T-cell (primary cell): ENCODE measurements around the gene TMEM214. TPM values are rescaled to one million over a fixed set of nuclear protein-coding genes. Genes with fewer than 3 reads are reported as not detected.
A peak's percentile ranks its signal among the peaks of the same experiment; 100 is the strongest.

Source experiments
- ATAC-seq, 4 experiments: fragments of 200-7000 bp in 3 of 4; fragments of 150-1000 bp in 1 of 4; cut with Tn5 transposase; replicated peaks in 1 of 4; 1 replicate in 3 of 4; 2 replicates in 1 of 4; pipeline ENCODE4 v1.10.0; 2021; ENCODE audit warnings: moderate library complexity in 3 of 4, mild to moderate bottlenecking in 2 of 4, moderate number of reproducible peaks in 1 of 4
- CTCF ChIA-PET, 2 donors: fragments of 300-600 bp; sonication (Branson Sonifier 250); formaldehyde crosslinking; loops; one replicate each; lab custom pipeline; 2022; ENCODE audit warnings: antibody characterized with exemption in 2 of 2; lab: Charles Lee
- POLR2A ChIA-PET, 2 donors: fragments of 300-600 bp; sonication (Branson Sonifier 250); formaldehyde crosslinking; loops; one replicate each; lab custom pipeline; 2022; ENCODE audit warnings: antibody characterized with exemption in 2 of 2; lab: Charles Lee
- DNase-seq, 35 experiments: peaks; one replicate each; pipeline versions ENCODE4 v3.0.0 to v3.0.0-alpha.2; 2013 to 2023
- H3K27ac ChIP-seq: one replicate; pipeline ENCODE4 v1.5.1; 2013; ENCODE audit warnings: low read length
- H3K27me3 ChIP-seq, 2 experiments: replicated peaks in 1 of 2; 1 replicate in 1 of 2; 2 replicates in 1 of 2; pipeline versions ENCODE4 v1.6.1 to v1.7.0; 2013; ENCODE audit warnings: low read length in 1 of 2, mixed read lengths in 1 of 2; ENCODE audit not compliant: control insufficient read depth in 2 of 2, insufficient read depth in 2 of 2; ENCODE audit errors: extremely low read depth in 1 of 2
- H3K36me3 ChIP-seq, 2 donors: 1 replicate in 1 of 2; 2 replicates in 1 of 2; pipeline versions ENCODE4 v1.6.1 to v1.7.0; 2013; ENCODE audit warnings: low read length in 1 of 2; ENCODE audit not compliant: control insufficient read depth in 2 of 2, insufficient read depth in 1 of 2; ENCODE audit errors: extremely low read depth in 1 of 2
- H3K4me1 ChIP-seq, 2 experiments: 1 replicate in 1 of 2; 2 replicates in 1 of 2; pipeline versions ENCODE4 v1.6.1 to v1.7.0; 2013; ENCODE audit warnings: low read length in 2 of 2, mixed read lengths in 1 of 2; ENCODE audit not compliant: insufficient read depth in 2 of 2, control insufficient read depth in 1 of 2; ENCODE audit errors: extremely low read depth in 1 of 2
- H3K4me3 ChIP-seq, 2 donors: 1 replicate in 1 of 2; 2 replicates in 1 of 2; pipeline versions ENCODE4 v1.5.1 to v1.7.0; 2013; ENCODE audit warnings: mild to moderate bottlenecking in 2 of 2, low read length in 1 of 2, moderate library complexity in 1 of 2; ENCODE audit not compliant: control insufficient read depth in 1 of 2; ENCODE audit errors: extremely low read depth in 1 of 2
- H3K9me3 ChIP-seq: 2 replicates; pipeline ENCODE4 v1.7.0; 2013
- H3K27ac Mint-ChIP-seq, 2 donors: one replicate each; pipeline ENCODE4 v1.8.0; 2020 to 2021; ENCODE audit warnings: mild to moderate bottlenecking in 2 of 2, mixed read lengths in 2 of 2
- H3K27me3 Mint-ChIP-seq, 2 donors: one replicate each; pipeline ENCODE4 v1.8.0; 2021 to 2022; ENCODE audit warnings: mixed read lengths in 2 of 2
- H3K36me3 Mint-ChIP-seq: one replicate; pipeline ENCODE4 v1.8.0; 2021; ENCODE audit warnings: mixed read lengths
- H3K4me1 Mint-ChIP-seq, 3 donors: one replicate each; pipeline ENCODE4 v1.8.0; 2020 to 2022; ENCODE audit warnings: mixed read lengths in 3 of 3, mild to moderate bottlenecking in 1 of 3
- H3K4me3 Mint-ChIP-seq, 3 donors: one replicate each; pipeline ENCODE4 v1.8.0; 2020 to 2022; ENCODE audit warnings: mild to moderate bottlenecking in 3 of 3, mixed read lengths in 3 of 3, moderate library complexity in 3 of 3
- H3K9me3 Mint-ChIP-seq, 3 donors: one replicate each; pipeline ENCODE4 v1.8.0; 2020 to 2022; ENCODE audit warnings: mixed read lengths in 3 of 3
- WGBS: methylation state at CpG from one replicate; pipeline ENCODE4 v1.1.5; 2013; ENCODE audit warnings: missing lambda C conversion rate; ENCODE audit not compliant: insufficient coverage; 5-methylcytosine and 5-hydroxymethylcytosine counted together
- total RNA-seq, 35 experiments: library from RNA in 6 of 35; stranded (reverse) in 6 of 35; fragments of 120-200 nt in 1 of 35; gene quantifications; one replicate each; pipeline versions ENCODE4 v1.2.1 to v1.2.4 and lab custom pipeline; 2013 to 2026

TMEM214 gene
- total RNA-seq, 5 donors from 2014 or later (not counting 1 experiment from before 2014, with no cell fraction given): 37.6 to 84.5 (median 71.6) TPM

DNA sequence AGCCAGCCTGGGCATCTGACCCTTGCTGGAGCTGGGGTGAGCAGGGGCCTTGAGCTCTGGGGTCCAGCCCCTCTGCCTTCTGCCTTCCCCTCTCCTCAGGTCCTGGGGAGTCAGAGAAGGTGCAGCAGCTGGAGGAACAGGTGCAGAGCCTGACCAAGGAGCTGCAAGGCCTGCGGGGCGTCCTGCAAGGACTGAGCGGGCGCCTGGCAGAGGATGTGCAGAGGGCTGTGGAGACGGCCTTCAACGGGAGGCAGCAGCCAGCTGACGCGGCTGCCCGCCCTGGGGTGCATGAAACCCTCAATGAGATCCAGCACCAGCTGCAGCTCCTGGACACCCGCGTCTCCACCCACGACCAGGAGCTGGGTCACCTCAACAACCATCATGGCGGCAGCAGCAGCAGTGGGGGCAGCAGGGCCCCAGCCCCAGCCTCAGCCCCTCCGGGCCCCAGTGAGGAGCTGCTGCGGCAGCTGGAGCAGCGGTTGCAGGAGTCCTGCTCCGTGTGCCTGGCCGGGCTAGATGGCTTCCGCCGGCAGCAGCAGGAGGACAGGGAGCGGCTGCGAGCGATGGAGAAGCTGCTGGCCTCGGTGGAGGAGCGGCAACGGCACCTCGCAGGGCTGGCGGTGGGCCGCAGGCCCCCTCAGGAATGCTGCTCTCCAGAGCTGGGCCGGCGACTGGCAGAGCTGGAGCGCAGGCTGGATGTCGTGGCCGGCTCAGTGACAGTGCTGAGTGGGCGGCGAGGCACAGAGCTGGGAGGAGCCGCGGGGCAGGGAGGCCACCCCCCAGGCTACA lies 49.4 kb downstream of the TMEM214 start:
- Mint-ChIP-seq H3K27ac (peak overlapping the region; percentile 99 to 100), H3K36me3 (no peaks in the 10 kb centered on the region), H3K27me3 (no peaks in the 10 kb centered on the region), H3K4me1 (peaks cover 28 to 37% (median 28%) of the 10 kb centered on the region in 3 donors), H3K9me3 (no peaks in the 10 kb centered on the region), H3K4me3 (peak overlapping the region in 1 of 3 donors; percentile 73)
- DNase-seq (no peak), ATAC-seq (no peak)
- Histone ChIP-seq H3K27ac (peak overlapping the region; percentile 80), H3K36me3 (no peaks in the 10 kb centered on the region), H3K27me3 (no peaks in the 10 kb centered on the region), H3K4me3 (no peak overlapping the region), H3K4me1 (peaks cover 7 to 52% of the 10 kb centered on the region in 2 experiments), H3K9me3 (no peaks in the 10 kb centered on the region)
- ChIA-PET POLR2A (interaction anchor here (0.6 kb wide), 2 partner anchors 14 to 71 kb away, joined by 3 to 14 read pairs; no protein-coding TSS in a partner anchor), CTCF (interaction anchor here in 1 of 2 donors (0.7 to 1.6 kb wide), 2 partner anchors 10 to 52 kb away, joined by 4 to 9 read pairs; partner anchors contain the start of genes OST4 and PREB)
- 95% methylated on average over 38 of the region's 38 CpGs for WGBS

DNA sequence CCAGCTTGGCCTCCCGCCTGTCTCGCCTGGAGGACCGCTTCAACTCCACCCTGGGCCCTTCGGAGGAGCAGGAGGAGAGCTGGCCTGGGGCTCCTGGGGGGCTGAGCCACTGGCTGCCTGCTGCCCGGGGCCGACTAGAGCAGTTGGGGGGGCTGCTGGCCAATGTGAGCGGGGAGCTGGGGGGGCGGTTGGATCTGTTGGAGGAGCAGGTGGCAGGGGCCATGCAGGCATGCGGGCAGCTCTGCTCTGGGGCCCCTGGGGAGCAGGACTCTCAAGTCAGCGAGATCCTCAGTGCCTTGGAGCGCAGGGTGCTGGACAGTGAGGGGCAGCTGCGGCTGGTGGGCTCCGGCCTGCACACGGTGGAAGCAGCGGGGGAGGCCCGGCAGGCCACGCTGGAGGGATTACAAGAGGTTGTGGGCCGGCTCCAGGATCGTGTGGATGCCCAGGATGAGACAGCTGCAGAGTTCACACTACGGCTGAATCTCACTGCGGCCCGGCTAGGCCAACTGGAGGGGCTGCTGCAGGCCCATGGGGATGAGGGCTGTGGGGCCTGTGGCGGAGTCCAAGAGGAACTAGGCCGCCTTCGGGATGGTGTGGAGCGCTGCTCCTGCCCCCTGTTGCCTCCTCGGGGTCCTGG lies 50.1 kb downstream of the TMEM214 start:
- WGBS: 92% methylated on average over 26 of the region's 27 CpGs
- Mint-ChIP-seq H3K4me3 (no peak overlapping the region), H3K9me3 (no peaks in the 10 kb centered on the region), H3K27me3 (no peaks in the 10 kb centered on the region), H3K27ac (no peak overlapping the region), H3K36me3 (no peaks in the 10 kb centered on the region), H3K4me1 (peaks cover 33 to 37% (median 35%) of the 10 kb centered on the region in 3 donors)
- ChIA-PET CTCF (no interaction called here), POLR2A (interaction anchor here in 1 of 2 donors (0.5 kb wide), 1 partner anchor 107 kb away, joined by 3 read pairs; no protein-coding TSS in a partner anchor)
- H3K36me3 ChIP-seq: no peaks in the 10 kb centered on the region
- DNase-seq (no peak), ATAC-seq (no peak)
- peaks cover 9 to 54% of the 10 kb centered on the region in 2 experiments for H3K4me1 ChIP-seq
- no peaks in the 10 kb centered on the region for H3K27me3 ChIP-seq
- H3K4me3 ChIP-seq: no peak overlapping the region
- no peaks in the 10 kb centered on the region for H3K9me3 ChIP-seq
- H3K27ac ChIP-seq: no peak overlapping the region

DNA sequence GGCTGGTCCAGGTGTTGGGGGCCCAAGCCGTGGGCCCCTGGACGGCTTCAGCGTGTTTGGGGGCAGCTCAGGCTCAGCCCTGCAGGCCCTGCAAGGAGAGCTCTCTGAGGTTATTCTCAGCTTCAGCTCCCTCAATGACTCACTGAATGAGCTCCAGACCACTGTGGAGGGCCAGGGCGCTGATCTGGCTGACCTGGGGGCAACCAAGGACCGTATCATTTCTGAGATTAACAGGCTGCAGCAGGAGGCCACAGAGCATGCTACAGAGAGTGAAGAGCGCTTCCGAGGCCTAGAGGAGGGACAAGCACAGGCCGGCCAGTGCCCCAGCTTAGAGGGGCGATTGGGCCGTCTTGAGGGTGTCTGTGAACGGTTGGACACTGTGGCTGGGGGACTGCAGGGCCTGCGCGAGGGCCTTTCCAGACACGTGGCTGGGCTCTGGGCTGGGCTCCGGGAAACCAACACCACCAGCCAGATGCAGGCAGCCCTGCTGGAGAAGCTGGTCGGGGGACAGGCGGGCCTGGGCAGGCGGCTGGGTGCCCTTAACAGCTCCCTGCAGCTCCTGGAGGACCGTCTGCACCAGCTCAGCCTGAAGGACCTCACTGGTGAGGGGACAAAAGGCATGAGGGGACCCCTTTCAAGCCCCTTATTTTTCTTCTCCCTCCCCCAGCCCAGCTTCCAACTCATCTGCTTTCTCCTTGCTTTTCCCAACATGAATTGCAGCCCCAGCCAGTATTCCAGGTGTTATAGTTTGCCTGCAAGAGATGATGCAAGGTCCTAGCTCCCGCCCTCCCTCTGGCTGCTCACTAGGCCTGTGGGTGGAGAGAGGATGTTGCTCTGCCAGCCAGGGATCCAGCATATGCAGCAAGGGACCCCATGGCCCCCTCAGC lies 50.9 kb downstream of the TMEM214 start:
- Mint-ChIP-seq H3K4me1 (peaks cover 33 to 37% (median 35%) of the 10 kb centered on the region in 3 donors), H3K4me3 (peak overlapping the region in 2 of 3 donors; percentile 28 to 41), H3K27me3 (no peaks in the 10 kb centered on the region), H3K9me3 (no peaks in the 10 kb centered on the region), H3K27ac (peak overlapping the region in 1 of 2 donors; percentile 48), H3K36me3 (no peaks in the 10 kb centered on the region)
- ATAC-seq: no peak
- H3K36me3 ChIP-seq: no peaks in the 10 kb centered on the region
- ChIA-PET CTCF (no interaction called here), POLR2A (interaction anchor here in 1 of 2 donors (0.5 kb wide), 1 partner anchor 107 kb away, joined by 3 read pairs; no protein-coding TSS in a partner anchor)
- no peaks in the 10 kb centered on the region for H3K27me3 ChIP-seq
- DNase-seq: no peak
- H3K4me3 ChIP-seq: no peak overlapping the region
- H3K4me1 ChIP-seq: peaks cover 9 to 54% of the 10 kb centered on the region in 2 experiments
- H3K27ac ChIP-seq: no peak overlapping the region
- no peaks in the 10 kb centered on the region for H3K9me3 ChIP-seq
- 98% methylated on average over 19 of the region's 20 CpGs for WGBS

DNA sequence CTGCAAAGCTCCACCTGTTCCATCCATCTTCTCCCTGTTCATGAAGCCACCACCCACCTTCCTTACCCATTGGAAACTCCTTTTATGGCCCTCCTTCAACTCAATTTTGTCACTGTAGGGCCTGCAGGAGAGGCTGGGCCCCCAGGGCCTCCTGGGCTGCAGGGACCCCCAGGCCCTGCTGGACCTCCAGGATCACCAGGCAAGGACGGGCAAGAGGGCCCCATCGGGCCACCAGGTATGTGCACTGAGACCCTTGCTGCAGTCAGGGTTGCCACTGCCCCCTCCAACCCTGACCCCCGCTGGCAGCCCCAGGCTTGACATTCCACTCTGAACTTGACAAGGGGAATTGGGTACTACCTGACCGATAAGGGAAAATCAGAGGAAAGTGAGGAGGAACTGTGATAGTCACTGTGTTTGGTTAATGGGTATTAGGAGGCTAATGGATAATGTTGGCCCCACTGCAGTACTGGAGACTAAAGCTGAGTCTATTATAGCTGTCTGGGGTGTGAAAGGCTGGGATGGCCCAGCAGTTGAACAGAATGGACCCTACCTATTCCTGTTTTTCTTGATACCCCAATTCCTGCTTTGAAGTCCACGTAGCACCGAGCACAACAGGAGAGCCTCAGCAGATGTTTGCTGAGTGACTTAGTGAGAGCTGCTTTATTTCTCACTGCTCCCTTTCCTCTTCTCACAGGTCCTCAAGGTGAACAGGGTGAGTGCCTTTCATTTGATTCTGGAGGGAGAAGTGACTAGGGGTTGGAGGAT lies 51.7 kb downstream of the TMEM214 start:
- peak overlapping the region; percentile 66 to 84 (median 80) for H3K4me3 Mint-ChIP-seq
- peak overlapping the region; percentile 11 to 27 for H3K27ac Mint-ChIP-seq
- H3K4me1 ChIP-seq: peaks cover 9 to 54% of the 10 kb centered on the region in 2 experiments
- H3K4me3 ChIP-seq: no peak overlapping the region
- ChIA-PET POLR2A (no interaction called here), CTCF (no interaction called here)
- H3K27ac ChIP-seq: no peak overlapping the region
- peaks cover 0 to 4% of the 10 kb centered on the region in 2 experiments for H3K27me3 ChIP-seq
- H3K27me3 Mint-ChIP-seq: no peaks in the 10 kb centered on the region
- no peaks in the 10 kb centered on the region for H3K36me3 ChIP-seq
- no peaks in the 10 kb centered on the region for H3K36me3 Mint-ChIP-seq
- ATAC-seq (no peak), DNase-seq (no peak)
- no peaks in the 10 kb centered on the region for H3K9me3 ChIP-seq
- no peaks in the 10 kb centered on the region for H3K9me3 Mint-ChIP-seq
- 92% methylated on average over 2 of the region's 6 CpGs for WGBS
- H3K4me1 Mint-ChIP-seq: peaks cover 33 to 37% (median 35%) of the 10 kb centered on the region in 3 donors

DNA sequence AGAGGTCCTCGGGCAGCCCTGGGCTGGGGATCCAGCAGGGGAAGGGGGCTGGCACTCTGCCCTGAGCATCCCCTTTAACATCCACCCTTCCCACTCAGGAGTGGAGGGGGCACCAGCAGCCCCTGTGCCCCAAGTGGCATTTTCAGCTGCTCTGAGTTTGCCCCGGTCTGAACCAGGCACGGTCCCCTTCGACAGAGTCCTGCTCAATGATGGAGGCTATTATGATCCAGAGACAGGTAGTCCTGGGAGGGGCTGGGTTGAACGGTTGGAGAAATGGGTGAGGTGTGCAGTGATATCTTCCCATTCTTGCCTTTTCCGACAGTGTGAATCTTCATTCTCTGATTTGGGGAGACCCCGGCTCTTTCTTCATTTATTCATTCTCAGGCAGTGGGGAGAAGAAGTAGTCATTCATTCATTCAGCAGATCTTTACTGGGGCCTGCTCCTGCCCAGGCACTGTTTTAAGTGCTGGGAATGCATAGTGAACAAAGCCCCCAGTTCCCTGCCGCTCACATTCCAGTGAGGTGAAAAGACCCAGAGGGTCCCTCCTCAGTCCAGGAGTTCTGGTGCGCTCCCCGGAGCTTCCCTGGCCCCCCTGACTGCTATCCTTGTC lies 52.4 kb downstream of the TMEM214 start:
- H3K4me1 ChIP-seq: peaks cover 9 to 54% of the 10 kb centered on the region in 2 experiments
- H3K36me3 ChIP-seq: no peaks in the 10 kb centered on the region
- no peaks in the 10 kb centered on the region for H3K9me3 ChIP-seq
- no peak for DNase-seq
- peak overlapping the region; percentile 82 for H3K27ac ChIP-seq
- WGBS: 81% methylated on average over 4 of the region's 10 CpGs
- H3K36me3 Mint-ChIP-seq: no peaks in the 10 kb centered on the region
- H3K27me3 Mint-ChIP-seq: no peaks in the 10 kb centered on the region
- H3K4me3 ChIP-seq: peak overlapping the region; percentile 53 to 67
- H3K27ac Mint-ChIP-seq: peak overlapping the region; percentile 54 to 74
- ChIA-PET CTCF (no interaction called here), POLR2A (no interaction called here)
- H3K4me1 Mint-ChIP-seq: peaks cover 31 to 33% (median 32%) of the 10 kb centered on the region in 3 donors
- H3K4me3 Mint-ChIP-seq: peak overlapping the region; percentile 66 to 84 (median 80)
- no peaks in the 10 kb centered on the region for H3K9me3 Mint-ChIP-seq
- H3K27me3 ChIP-seq: peaks cover 0 to 4% of the 10 kb centered on the region in 2 experiments
- no peak for ATAC-seq
